ENCODE data around the gene GPI. TPM values are rescaled to one million over a fixed set of nuclear protein-coding genes. Genes with fewer than 3 reads are reported as not detected.

Gene GPI
- total RNA-seq, 1 donor from 2014 or later, result 223 TPM

GRCh38 chr19:34332027-34332760 lies 32.8 kb upstream of the GPI start:
- Histone ChIP-seq H3K36me3 (ENCODE audit: control insufficient read depth, insufficient read depth, low read length) (no peaks in the 10 kb centered on the region), H3K4me3 (ENCODE audit: low read depth, low read length) (no peak overlapping the region)

GRCh38 chr19:34335914-34336313 lies 29.1 kb upstream of the GPI start:
- Histone ChIP-seq H3K36me3 (ENCODE audit: control insufficient read depth, insufficient read depth, low read length) (no peaks in the 10 kb centered on the region), H3K27me3 (ENCODE audit: control insufficient read depth, insufficient read depth, low read length) (no peaks in the 10 kb centered on the region), H3K4me3 (ENCODE audit: low read depth, low read length) (no peak overlapping the region)
- DNase-seq (ENCODE audit: low read depth), result no peak
- no peak for TF ChIP-seq CTCF (IDR thresholded peaks at IDR 0.05; ENCODE audit: insufficient read depth, low read length, poor library complexity, severe bottlenecking)

More at GRCh38 chr19:34332027-34332760, 32.8 kb upstream of the GPI start:
- TF ChIP-seq CTCF (IDR thresholded peaks at IDR 0.05; ENCODE audit: insufficient read depth, low read length, poor library complexity, severe bottlenecking), result no peak
- H3K27me3 ChIP-seq (ENCODE audit: control insufficient read depth, insufficient read depth, low read length), result no peaks in the 10 kb centered on the region
- DNase-seq (ENCODE audit: low read depth), result no peak

DNA sequence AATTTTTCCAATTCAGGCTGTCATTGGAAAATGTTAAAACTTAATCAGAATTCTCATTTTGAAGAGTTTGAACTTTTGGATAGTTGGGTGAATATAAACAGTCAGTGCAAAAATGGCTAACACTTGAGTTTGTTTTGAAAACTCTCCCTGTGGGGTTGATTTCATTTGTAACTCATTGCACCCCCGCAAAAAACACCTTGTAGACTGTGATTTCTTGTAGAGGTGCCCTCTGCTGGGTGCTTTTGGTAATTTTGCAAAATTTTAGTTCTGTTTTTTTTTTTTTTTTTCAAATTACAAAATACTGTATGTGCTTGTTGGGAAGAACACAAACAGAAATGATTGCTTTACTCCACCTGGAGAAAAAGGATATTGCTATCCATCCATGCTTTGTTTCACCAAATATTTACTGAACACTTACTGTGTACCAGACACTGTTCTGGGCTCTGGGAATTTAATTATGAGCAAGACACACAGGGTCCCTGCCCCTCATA lies 28.2 kb upstream of the GPI start:
- Histone ChIP-seq H3K27me3 (ENCODE audit: control insufficient read depth, insufficient read depth, low read length) (no peaks in the 10 kb centered on the region), H3K4me3 (ENCODE audit: low read depth, low read length) (no peak overlapping the region), H3K36me3 (ENCODE audit: control insufficient read depth, insufficient read depth, low read length) (no peaks in the 10 kb centered on the region)
- no peak for DNase-seq (ENCODE audit: low read depth)
- peak; percentile 53 for TF ChIP-seq CTCF (IDR thresholded peaks at IDR 0.05; ENCODE audit: insufficient read depth, low read length, poor library complexity, severe bottlenecking)

DNA sequence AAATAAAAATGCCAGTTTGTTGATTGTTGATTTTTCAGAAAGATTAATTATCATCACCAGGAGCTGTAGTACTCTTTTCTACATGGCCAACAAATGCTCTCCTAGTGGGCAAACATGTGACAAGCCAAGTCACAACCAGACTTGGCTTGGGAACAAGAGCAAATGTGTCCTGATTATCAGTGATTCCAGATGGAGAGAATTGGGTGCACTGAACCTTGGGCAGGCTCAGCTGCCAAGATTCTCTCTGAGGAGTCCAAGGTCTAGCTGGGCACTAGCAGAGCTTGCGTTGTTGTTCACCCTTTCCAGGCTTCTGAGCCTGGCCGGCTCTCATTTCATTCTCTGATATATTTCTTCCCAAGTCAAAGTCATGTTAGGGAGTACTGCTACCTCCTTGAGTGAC lies 27.3 kb upstream of the GPI start:
- Histone ChIP-seq H3K36me3 (ENCODE audit: control insufficient read depth, insufficient read depth, low read length) (peaks cover 2% of the 10 kb centered on the region), H3K27me3 (ENCODE audit: control insufficient read depth, insufficient read depth, low read length) (no peaks in the 10 kb centered on the region), H3K4me3 (ENCODE audit: low read depth, low read length) (no peak overlapping the region)
- TF ChIP-seq CTCF (IDR thresholded peaks at IDR 0.05; ENCODE audit: insufficient read depth, low read length, poor library complexity, severe bottlenecking), result no peak
- no peak for DNase-seq (ENCODE audit: low read depth)

DNA sequence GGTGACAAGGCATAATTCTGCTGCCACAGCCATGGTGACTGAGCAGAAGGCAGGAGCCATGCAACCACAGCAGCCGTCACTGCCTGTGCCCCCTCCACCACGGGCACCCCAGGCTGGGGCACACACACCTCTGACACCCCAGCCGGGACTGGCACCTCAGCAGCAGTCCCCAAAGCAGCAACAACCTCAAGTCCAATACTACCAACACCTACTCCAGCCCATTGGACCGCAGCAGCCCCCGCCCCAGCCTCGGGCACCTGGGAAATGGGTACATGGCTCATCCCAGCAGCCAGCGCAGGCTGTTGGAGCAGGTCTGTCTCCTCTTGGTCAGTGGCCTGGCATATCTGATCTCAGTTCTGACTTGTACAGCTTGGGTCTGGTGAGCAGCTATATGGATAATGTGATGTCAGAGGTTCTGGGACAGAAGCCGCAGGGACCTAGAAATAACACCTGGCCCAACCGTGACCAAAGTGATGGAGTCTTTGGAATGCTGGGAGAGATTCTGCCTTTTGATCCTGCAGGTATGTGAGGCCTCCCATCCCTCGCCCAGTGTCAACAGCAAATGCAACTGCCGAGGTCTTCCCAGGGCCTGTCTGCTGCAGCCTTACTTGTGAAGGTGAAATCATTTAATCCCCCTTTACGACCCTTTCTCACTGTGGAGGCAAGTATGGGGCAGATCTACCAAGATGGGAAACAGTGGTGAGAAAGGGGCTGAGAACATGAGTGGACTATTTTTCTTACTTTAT lies 22.9 kb upstream of the GPI start:
- TF ChIP-seq CTCF (IDR thresholded peaks at IDR 0.05; ENCODE audit: insufficient read depth, low read length, poor library complexity, severe bottlenecking), result no peak
- H3K36me3 ChIP-seq (ENCODE audit: control insufficient read depth, insufficient read depth, low read length), result peaks cover 2% of the 10 kb centered on the region
- no peak for DNase-seq (ENCODE audit: low read depth)
- no peak overlapping the region for H3K4me3 ChIP-seq (ENCODE audit: low read depth, low read length)
- H3K27me3 ChIP-seq (ENCODE audit: control insufficient read depth, insufficient read depth, low read length), result no peaks in the 10 kb centered on the region
